K562 (cell line): ENCODE results near the gene SETDB2. TPM values are rescaled to one million over a fixed set of nuclear protein-coding genes. Genes with fewer than 3 reads are reported as not detected.

Experiments used
- ATAC-seq: fragments of 200-7000 bp; cut with Tn5 transposase; 3 replicates; pipeline ENCODE4 v1.9.1; 2020; ENCODE audit warnings: moderate library complexity
- BruUV-seq: library from RNA; stranded (reverse); fragments of 400-500 nt; replicated peaks from 2 replicates; lab custom pipeline; 2021; lab: Mats Ljungman, UMichigan
- CTCF ChIA-PET: fragments of 300-600 bp; formaldehyde crosslinking; extraction: SDS; loops from one replicate; lab custom pipeline; 2021; ENCODE audit warnings: low intra/inter-chr PET ratio; lab: Yijun Ruan, JAX
- POLR2A ChIA-PET: fragments of 300-600, 350-650 bp; sonication (Branson Sonifier 250); formaldehyde crosslinking; extraction: SDS; loops from one replicate; lab custom pipeline; 2021; ENCODE audit warnings: antibody characterized with exemption, inconsistent platforms; lab: Yijun Ruan, JAX
- DNase-seq, 4 experiments: peaks; one replicate each; pipeline versions ENCODE4 v3.0.0 to v3.0.0-alpha.2; 2011 to 2018; ENCODE audit warnings: low spot score in 3 of 4, mixed read lengths in 3 of 4; ENCODE audit errors: extremely low read depth in 1 of 4
- FAIRE-seq: peaks from 2 replicates; lab custom pipeline; 2011; peaks lifted over from hg19 to GRCh38; lab: Jason Lieb, UNC
- H2AFZ ChIP-seq: 2 replicates; pipeline ENCODE4 v1.6.0; 2011; ENCODE audit warnings: low read depth, low read length, control low read depth, inconsistent platforms
- H3K27ac ChIP-seq: fragments of 200-600 bp; 3 replicates; pipeline ENCODE4 v1.8.0; 2011; ENCODE audit warnings: low read depth, mild to moderate bottlenecking, control low read depth, inconsistent platforms, low read length, moderate library complexity, mixed read lengths; ENCODE audit errors: extremely low read depth
- H3K27me3 ChIP-seq, 2 experiments: fragments of 300-600 bp in 1 of 2; 2 replicates in 1 of 2; 3 replicates in 1 of 2; pipeline versions ENCODE4 v1.6.0 to v1.8.0; 2011; ENCODE audit warnings: inconsistent platforms in 2 of 2, low read length in 2 of 2, mild to moderate bottlenecking in 1 of 2, mixed read lengths in 1 of 2, moderate library complexity in 1 of 2; ENCODE audit not compliant: control insufficient read depth in 2 of 2, insufficient read depth in 2 of 2
- H3K36me3 ChIP-seq: fragments of 300-600 bp; 3 replicates; pipeline ENCODE4 v1.8.0; 2011; ENCODE audit warnings: mild to moderate bottlenecking, low read length, inconsistent platforms; ENCODE audit not compliant: control insufficient read depth, insufficient read depth
- H3K4me1 ChIP-seq, 2 experiments: fragments of 200-600 bp in 1 of 2; replicated peaks in 1 of 2; 2 replicates in 1 of 2; 3 replicates in 1 of 2; pipeline versions ENCODE4 v1.5.1 to v1.8.0; 2011; ENCODE audit warnings: inconsistent platforms in 2 of 2, low read length in 2 of 2, mild to moderate bottlenecking in 1 of 2, mixed read lengths in 1 of 2, moderate library complexity in 1 of 2; ENCODE audit not compliant: control insufficient read depth in 2 of 2, insufficient read depth in 2 of 2
- H3K4me2 ChIP-seq: 2 replicates; pipeline ENCODE4 v1.6.1; 2011; ENCODE audit warnings: low read length, control low read depth, inconsistent platforms, mixed read lengths; ENCODE audit not compliant: insufficient read depth
- H3K4me3 ChIP-seq: fragments of 200-600 bp; sonication (generic), shearing (Covaris generic); 2 replicates; pipeline ENCODE4 v1.5.1; 2016; ENCODE audit warnings: control low read depth, inconsistent platforms
- H3K79me2 ChIP-seq: fragments of 200-600 bp; 3 replicates; pipeline ENCODE4 v1.8.0; 2011; ENCODE audit warnings: low read length, inconsistent platforms; ENCODE audit not compliant: control insufficient read depth, insufficient read depth
- H3K9ac ChIP-seq, 2 experiments: 2 replicates each; pipeline versions ENCODE4 v1.6.0 to v1.6.1; 2011; ENCODE audit warnings: low read depth in 2 of 2, low read length in 2 of 2, control low read depth in 1 of 2, inconsistent platforms in 1 of 2, mild to moderate bottlenecking in 1 of 2, mixed read lengths in 1 of 2; ENCODE audit not compliant: insufficient read depth in 1 of 2
- H3K9me1 ChIP-seq: one replicate; pipeline ENCODE4 v1.6.0; 2011; ENCODE audit warnings: inconsistent platforms, mild to moderate bottlenecking, low read length, moderate library complexity; ENCODE audit not compliant: control insufficient read depth, insufficient read depth
- H3K9me3 ChIP-seq: replicated peaks from 2 replicates; pipeline ENCODE4 v1.5.1; 2011; ENCODE audit warnings: low read depth, low read length, inconsistent platforms; ENCODE audit not compliant: control insufficient read depth, insufficient read depth
- H4K20me1 ChIP-seq: replicated peaks from 2 replicates; pipeline ENCODE4 v1.6.1; 2011; ENCODE audit warnings: low read length, inconsistent platforms, mixed read lengths; ENCODE audit not compliant: control insufficient read depth, insufficient read depth
- CUX1 ChIP-seq: fragments of 200-800 bp; sonication (Bioruptor generic); IDR thresholded peaks from 2 replicates; pipeline ENCODE4 v1.6.1; 2016; ENCODE audit warnings: missing genetic modification characterization, missing compliant biosample characterization
- LARP7 ChIP-seq: fragments of 450-650 bp; IDR thresholded peaks from 2 replicates; pipeline ENCODE4 v1.6.1; 2016
- NFIC ChIP-seq: fragments of 450-650 bp; IDR thresholded peaks from 2 replicates; pipeline ENCODE4 v1.6.1; 2017; ENCODE audit warnings: mild to moderate bottlenecking, inconsistent platforms
- RNF2 ChIP-seq: sonication (generic); IDR thresholded peaks from 2 replicates; pipeline ENCODE4 v1.6.1; 2016
- TEAD1 ChIP-seq, 2 experiments: fragments of 450-650 bp in 1 of 2; sonication (generic) in 1 of 2; formaldehyde crosslinking; IDR thresholded peaks; 2 replicates each; pipeline versions ENCODE4 v1.4.0 to v1.8.0; 2020 to 2022; ENCODE audit warnings: mild to moderate bottlenecking in 2 of 2, missing genetic modification reagents in 1 of 2
- ZBTB1 ChIP-seq: sonication (generic); formaldehyde crosslinking; IDR thresholded peaks from 2 replicates; pipeline ENCODE4 v1.8.1; 2023; ENCODE audit warnings: missing genetic modification reagents, low read depth, mild to moderate bottlenecking, borderline replicate concordance
- ZNF232 ChIP-seq: sonication (generic); formaldehyde crosslinking; IDR thresholded peaks from 2 replicates; pipeline ENCODE4 v1.8.0; 2022; ENCODE audit warnings: mild to moderate bottlenecking, missing genetic modification reagents
- WGBS: fragments of 100-300 bp; shearing (Covaris generic); methylation state at CpG from one replicate; pipeline ENCODE4 v1.1.6; 2016; ENCODE audit warnings: low coverage, mixed read lengths; ENCODE audit not compliant: insufficient coverage; ENCODE audit errors: missing lambda C conversion rate; 5-methylcytosine and 5-hydroxymethylcytosine counted together
- in situ Hi-C: fragments of 300-500 bp; cut with MboI; formaldehyde crosslinking; loops from 4 replicates; pipeline ENCODE4 v1.15.0; 2018; ENCODE audit warnings: inconsistent platforms, mixed read lengths
- intact Hi-C: fragments of 100-400 bp; cut with micrococcal nuclease; formaldehyde crosslinking; loops from 2 replicates; pipeline ENCODE4 v1.14.2; 2022
- polyA plus RNA-seq, 8 experiments: library from polyadenylated mRNA; depleted of rRNA in 4 of 8; stranded (reverse) in 5 of 8; unstranded in 3 of 8; fragments of >200 nt; fragmentation: Nextera tagmentation in 2 of 8; fragmentation: Illumina TruSeq in 1 of 8; extraction: Ambion mirVana in 2 of 8; extraction: Trizol in 1 of 8; gene quantifications; 2 replicates each; pipeline versions ENCODE4 v1.2.1 to v1.2.3, GENCODE V29; 2011 to 2014; ENCODE audit warnings: inconsistent platforms in 1 of 8, missing spikeins in 1 of 8
- total RNA-seq, 7 experiments: library from RNA; depleted of rRNA in 6 of 7; stranded (reverse); fragments of >200 nt in 6 of 7; fragmentation: Illumina TruSeq in 2 of 7; extraction: Trizol in 2 of 7; gene quantifications; 2 replicates each; pipeline versions ENCODE4 v1.2.1 to v1.2.3, GENCODE V29; 2011 to 2021; ENCODE audit warnings: low replicate concordance in 1 of 7
- TF ChIP-seq, protein P1 (sequence below): IDR thresholded peaks from 3 replicates; pipeline ENCODE4 v1.6.1; 2011; ENCODE audit warnings: borderline replicate concordance, mild to moderate bottlenecking; ENCODE audit not compliant: insufficient read length, insufficient read depth

The SETDB2 gene
- total and polyA plus RNA-seq, 9 of the 15 experiments (the other 6 are each of a cell fraction or from before 2014, with no cell fraction given), result 1.0 to 9.0 (median 6.1) TPM

DNA sequence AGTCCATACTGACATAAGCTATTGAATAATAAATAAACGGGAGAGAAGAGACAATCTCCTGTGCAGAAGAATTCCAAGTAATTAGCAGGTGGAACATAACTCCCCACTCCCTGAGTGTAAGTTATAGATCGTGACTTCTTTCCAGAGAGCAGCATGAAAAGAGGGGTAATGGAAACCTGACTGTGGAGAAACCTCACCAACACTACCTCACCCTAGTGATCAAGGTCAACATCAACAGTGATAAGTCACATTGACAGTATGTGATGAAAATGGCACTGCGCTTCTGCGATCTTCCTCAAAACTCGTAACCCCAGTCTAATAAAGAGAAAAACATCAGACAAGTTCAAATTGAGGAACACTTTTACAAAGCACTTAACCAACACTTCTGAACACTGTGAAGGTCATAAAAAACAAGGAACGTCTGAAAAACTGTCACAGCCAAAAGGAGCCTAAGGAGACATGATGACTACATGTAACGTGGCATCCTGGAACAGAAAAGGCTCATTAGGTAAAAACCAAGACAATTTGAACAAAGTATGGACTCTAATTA lies 20.0 kb upstream of the SETDB2 start:
- in situ Hi-C loops, result loop anchor here (10.0 kb wide), 1 partner anchor 191 kb away; no protein-coding TSS in a partner anchor
- POLR2A ChIA-PET, result no interaction called here
- no peak for TF ChIP-seq NFIC

GRCh38 chr13:49428041-49428763 lies 15.9 kb upstream of the SETDB2 start:
- Histone ChIP-seq H3K27me3 (no peaks in the 10 kb centered on the region), H3K9me1 (no peaks in the 10 kb centered on the region), H3K79me2 (no peaks in the 10 kb centered on the region), H3K9me3 (no peaks in the 10 kb centered on the region), H3K36me3 (no peaks in the 10 kb centered on the region), H3K27ac (no peak overlapping the region), H3K4me3 (no peak overlapping the region), H3K4me1 (no peaks in the 10 kb centered on the region), H3K4me2 (no peak overlapping the region), H3K9ac (no peak overlapping the region), H4K20me1 (no peaks in the 10 kb centered on the region), H2AFZ (no peak overlapping the region)
- DNase-seq (no peak), ATAC-seq (no peak), FAIRE-seq (no peak)
- WGBS, result 73% methylated on average over 2 of the region's 2 CpGs
- intact Hi-C loops, result no loop called here
- ChIA-PET CTCF (no interaction called here), POLR2A (interaction anchor here (1.2 kb wide), 1 partner anchor 16 kb away, joined by 6 read pairs; the partner anchor contains the start of genes CAB39L and SETDB2)
- in situ Hi-C loops, result loop anchor here (10.0 kb wide), 1 partner anchor 187 kb away; no protein-coding TSS in a partner anchor
- no TSS peak for BruUV-seq
- no peak for TF ChIP-seq RNF2
- no peak for TF ChIP-seq TEAD1 (CRISPR knock-in tag; IDR thresholded peaks at IDR 0.05)
- no peak for TF ChIP-seq ZBTB1
- no peak for TF ChIP-seq CUX1 (CRISPR knock-in tag)
- TF ChIP-seq, protein P1, sequence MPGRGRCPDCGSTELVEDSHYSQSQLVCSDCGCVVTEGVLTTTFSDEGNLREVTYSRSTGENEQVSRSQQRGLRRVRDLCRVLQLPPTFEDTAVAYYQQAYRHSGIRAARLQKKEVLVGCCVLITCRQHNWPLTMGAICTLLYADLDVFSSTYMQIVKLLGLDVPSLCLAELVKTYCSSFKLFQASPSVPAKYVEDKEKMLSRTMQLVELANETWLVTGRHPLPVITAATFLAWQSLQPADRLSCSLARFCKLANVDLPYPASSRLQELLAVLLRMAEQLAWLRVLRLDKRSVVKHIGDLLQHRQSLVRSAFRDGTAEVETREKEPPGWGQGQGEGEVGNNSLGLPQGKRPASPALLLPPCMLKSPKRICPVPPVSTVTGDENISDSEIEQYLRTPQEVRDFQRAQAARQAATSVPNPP, result no peak
- no peak for TF ChIP-seq ZNF232 (CRISPR knock-in tag)
- no peak for TF ChIP-seq LARP7

More for the DNA sequence above, 20.0 kb upstream of the SETDB2 start:
- CTCF ChIA-PET, result no interaction called here
- no peaks in the 10 kb centered on the region for H3K9me1 ChIP-seq
- ATAC-seq (no peak), FAIRE-seq (no peak), DNase-seq (no peak)
- H3K79me2 ChIP-seq, result no peaks in the 10 kb centered on the region
- H3K36me3 ChIP-seq, result no peaks in the 10 kb centered on the region
- H3K9ac ChIP-seq, result no peak overlapping the region
- H3K27me3 ChIP-seq, result no peaks in the 10 kb centered on the region
- H3K4me1 ChIP-seq, result no peaks in the 10 kb centered on the region
- no peak overlapping the region for H2AFZ ChIP-seq
- no peak overlapping the region for H3K27ac ChIP-seq
- H3K4me3 ChIP-seq, result no peak overlapping the region
- H4K20me1 ChIP-seq, result no peaks in the 10 kb centered on the region
- 50% methylated on average over 7 of the region's 7 CpGs for WGBS
- BruUV-seq, result no TSS peak
- no peaks in the 10 kb centered on the region for H3K9me3 ChIP-seq
- intact Hi-C loops, result loop anchor here (5.0 kb wide), 1 partner anchor 122 kb away; no protein-coding TSS in a partner anchor
- no peak overlapping the region for H3K4me2 ChIP-seq
